GF-D8 (cell line): Measurements from ENCODE around the gene SNCB.

ENCODE experiments used
- DNase-seq: peaks from one replicate; lab custom pipeline; 2025; lab: John Stamatoyannopoulos, UW

Gene SNCB

GRCh38 chr5:176644294-176644693, 14.0 kb upstream of the SNCB start:
- no peak for DNase-seq

DNA sequence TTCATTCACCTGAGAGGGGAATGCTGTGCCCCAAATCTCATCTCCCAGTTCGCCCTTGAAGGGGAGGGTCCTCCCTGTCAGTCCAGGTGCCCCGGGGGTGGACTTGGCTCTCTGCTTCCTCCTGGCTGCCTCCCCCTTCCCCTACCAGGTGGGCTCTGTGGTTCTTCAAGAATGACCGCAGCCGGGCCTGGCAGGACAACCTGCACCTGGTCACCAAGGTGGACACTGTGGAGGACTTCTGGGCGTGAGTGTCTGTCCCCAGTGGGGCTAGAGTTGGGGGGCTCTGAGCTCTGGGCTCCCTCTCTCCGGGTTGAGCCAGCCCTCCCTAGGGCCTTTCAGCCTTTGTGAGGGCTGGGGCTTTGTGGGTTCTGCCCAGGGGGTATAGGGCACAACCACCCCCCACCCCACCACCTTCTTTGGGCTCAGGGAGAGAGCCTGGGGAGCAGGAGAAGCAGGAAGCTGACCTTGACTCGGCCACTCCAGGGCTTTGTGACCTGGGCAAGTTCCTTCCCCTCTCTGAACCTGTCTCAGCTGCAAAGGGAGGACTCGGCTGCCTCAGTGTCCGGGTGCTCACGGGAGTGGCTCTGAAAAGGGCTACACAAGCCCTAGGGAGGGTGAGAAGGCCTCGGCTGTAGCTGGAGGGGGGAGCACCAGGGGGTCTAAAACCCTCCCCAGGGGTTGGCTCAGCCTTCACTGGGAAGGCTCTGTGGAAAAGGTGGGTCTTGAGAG, 13.3 kb upstream of the SNCB start:
- DNase-seq: no peak

DNA sequence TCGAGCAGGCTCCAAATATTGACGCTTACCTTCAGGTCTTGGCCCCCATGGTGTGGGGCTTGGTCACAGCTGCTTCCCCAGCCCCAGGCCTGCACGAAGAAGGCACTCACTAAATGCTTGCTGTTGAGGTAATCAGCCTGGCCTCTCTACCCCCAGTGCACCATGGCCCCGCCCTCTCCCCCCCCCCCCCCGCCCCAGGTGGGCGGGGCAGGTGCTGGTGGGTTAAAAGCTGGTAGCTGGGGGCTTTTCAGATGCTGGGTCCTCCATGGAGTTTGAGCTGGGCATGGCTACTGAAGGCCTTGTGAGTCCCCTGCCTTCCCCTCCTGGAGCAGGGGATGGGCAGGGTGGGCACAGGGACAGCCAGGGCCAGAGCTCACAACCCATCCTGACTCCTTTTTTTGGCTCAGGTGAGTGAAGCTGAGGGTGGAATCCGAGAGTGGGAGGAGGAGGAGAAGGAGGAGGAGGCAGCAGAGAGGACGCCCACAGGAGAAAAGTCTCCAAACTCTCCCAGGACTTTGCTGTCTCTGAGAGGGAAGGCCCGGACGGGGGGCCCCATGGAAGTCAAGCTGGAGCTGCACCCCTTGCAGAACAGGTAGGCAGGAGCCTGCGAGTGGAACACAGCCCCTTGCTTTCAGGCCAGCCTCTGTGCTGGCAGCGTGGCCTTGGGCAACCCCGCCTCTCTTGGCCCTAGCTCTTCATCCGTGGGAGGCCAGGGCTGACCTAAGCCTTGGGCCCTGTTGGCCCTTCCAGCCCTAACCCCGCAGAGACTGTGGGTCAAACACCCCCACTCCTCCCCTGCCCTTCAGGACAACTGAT, 12.5 kb upstream of the SNCB start:
- no peak for DNase-seq

DNA sequence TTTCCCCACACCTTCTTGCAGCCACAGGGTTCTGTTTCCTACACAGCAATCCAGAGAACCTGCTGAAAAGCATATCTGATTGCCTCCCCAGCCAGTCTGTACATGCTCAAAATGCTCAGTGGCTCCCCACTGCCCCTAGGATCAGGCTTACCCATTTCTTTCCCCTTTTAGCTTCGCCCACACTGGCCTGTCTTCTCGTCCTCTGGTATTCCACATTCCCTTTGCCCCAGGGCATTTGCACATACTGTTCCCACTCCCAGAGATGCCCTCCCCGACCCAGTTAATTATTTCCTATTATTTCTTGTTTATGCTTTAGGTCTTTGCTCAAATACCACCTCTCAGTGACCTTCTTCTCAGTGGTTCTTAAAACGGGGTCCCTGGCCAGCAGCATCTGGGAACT, 10.3 kb upstream of the SNCB start:
- no peak for DNase-seq

GRCh38 chr5:176639981-176640380, 9.6 kb upstream of the SNCB start:
- no peak for DNase-seq

- no peak for DNase-seq
Observed at GRCh38 chr5:176639208-176639607, 8.9 kb upstream of the SNCB start.

DNA sequence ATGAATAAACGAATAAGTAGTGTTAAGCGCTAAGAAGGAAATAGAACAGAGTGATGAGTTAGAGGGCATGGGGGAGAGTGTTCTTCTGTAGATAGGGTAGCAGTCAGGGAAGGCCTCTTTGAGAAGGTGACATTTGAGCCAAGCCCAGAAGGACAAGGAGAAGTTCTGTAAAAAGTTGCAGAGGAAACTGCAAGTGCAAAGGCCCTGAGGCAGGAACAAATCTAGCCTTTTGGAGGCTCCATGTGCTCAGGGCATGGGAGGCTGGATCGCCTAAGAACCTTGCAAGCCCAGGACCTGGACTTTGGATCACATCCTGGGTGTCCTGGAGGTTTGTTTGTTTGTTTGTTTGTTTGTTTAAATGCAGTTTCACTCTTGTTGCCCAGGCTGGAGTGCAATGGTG, 8.1 kb upstream of the SNCB start:
- no peak for DNase-seq

DNA sequence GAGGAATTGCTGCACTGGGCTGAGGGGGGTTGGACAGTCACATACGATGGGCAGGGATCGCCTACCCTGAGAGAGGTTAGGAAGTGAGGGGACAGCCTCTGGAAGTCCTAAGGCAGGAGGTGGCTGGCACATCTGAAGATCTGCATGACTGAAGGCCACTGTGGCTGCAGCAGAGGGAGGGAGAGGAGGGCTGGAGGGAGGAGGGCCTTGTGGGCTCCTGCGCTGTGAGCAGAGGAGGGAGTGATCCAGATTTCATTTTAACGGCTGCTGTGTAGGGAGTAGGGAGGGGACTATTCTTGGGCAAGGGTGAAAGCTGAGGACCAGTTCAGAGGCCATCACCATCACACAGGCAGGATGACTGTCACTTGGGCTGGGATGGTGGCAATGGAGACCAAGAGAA, 7.2 kb upstream of the SNCB start:
- DNase-seq: no peak

DNA sequence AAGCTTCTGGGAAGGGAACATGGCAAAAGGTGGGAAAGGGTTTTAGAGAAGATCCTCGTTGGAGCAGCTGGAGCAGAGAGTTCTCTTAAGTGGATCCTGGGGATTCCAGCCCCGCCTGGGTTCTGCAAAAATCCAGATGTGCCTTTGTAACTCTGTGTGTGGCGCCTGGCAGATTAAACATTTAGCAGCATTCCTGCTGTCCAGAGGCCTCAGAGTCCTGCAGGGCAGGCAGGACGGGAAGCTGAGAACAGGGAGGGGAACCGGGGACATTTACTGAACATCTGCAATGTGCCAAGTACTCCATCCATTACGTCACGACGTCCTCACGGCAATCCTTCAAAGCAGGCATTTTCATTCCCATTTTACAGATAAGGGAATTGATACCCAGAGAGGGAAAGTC, 6.1 kb upstream of the SNCB start:
- no peak for DNase-seq

DNA sequence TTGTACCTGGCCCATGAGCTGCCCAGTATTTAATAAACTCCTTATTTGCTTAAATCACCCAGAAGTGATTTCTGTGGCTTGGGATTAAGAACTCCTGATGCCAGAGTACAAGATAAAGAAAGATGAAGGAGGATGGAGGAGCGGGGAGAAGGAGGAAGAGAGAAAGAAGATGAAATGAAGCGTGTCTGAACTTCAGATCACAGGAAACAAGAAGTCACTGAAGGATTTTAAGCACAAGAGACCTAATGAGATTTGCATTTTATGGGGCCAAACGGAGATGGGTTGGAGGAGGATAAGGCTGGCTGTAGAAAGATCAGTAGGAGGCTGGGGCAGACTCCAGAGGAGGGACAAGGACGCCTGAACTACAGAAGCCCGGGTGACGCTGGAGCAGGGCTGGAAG, 3.3 kb upstream of the SNCB start:
- no peak for DNase-seq

DNA sequence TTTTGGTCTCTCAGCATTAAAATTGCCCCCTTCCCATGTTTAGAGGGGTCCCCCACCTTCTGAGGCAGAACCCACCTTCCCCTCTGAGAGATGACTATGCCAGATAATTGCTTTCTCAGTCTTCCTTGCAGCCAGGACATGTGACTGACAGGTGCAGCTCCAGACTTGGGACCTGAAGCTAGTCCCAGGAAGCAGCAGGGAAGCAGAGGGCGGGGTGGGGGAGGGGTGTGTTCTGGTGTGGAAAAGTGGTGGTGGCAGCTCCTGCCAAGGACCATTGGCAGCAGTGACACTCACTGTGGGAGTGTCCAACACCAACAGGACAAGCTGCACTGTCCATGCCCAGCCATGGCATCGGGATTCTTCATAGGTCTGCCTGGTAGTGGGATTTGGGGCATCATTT, 2.4 kb upstream of the SNCB start:
- no peak for DNase-seq

DNA sequence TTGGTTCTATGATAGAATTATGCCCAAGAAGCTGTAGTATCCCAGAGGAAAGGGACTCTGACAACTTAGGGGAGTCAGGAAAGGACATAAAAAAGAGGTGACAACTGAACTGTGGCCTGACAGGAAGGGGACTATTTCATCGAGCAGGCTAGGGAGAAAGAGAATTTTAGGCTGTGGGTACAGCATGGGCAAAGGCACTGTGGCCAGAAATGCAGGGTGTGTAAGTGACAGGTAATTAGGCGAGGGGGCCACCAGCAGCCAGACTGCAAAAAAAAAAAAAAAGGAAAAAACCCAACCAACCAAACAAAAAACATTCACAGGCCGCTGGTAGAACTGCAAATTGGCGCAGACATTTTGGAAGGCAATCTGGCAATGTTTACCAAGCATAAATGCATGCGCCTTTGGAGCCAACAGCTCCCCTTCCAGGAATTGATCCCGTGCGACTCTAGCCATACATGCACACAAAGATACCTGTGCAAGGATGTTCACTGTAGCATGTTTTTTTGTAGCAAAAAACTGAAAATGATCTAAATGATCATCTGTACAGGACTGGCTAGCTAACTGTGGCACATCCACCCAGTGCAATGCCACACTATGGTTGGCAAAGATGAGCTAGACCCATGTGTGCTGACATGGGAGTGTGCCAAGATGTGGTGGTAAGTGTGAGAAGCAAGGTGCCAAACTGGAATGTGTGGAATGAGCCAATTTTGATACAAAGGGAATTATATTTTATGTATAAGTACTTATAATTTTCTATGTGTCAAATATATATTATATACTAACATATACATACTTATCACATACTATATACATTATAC, 1.3 kb upstream of the SNCB start:
- DNase-seq: no peak

GRCh38 chr5:176630681-176631222, 418 bp upstream of the SNCB start:
- DNase-seq: no peak

- DNase-seq: no peak
Observed at GRCh38 chr5:176629317-176629852, 949 bp downstream of the SNCB start.

DNA sequence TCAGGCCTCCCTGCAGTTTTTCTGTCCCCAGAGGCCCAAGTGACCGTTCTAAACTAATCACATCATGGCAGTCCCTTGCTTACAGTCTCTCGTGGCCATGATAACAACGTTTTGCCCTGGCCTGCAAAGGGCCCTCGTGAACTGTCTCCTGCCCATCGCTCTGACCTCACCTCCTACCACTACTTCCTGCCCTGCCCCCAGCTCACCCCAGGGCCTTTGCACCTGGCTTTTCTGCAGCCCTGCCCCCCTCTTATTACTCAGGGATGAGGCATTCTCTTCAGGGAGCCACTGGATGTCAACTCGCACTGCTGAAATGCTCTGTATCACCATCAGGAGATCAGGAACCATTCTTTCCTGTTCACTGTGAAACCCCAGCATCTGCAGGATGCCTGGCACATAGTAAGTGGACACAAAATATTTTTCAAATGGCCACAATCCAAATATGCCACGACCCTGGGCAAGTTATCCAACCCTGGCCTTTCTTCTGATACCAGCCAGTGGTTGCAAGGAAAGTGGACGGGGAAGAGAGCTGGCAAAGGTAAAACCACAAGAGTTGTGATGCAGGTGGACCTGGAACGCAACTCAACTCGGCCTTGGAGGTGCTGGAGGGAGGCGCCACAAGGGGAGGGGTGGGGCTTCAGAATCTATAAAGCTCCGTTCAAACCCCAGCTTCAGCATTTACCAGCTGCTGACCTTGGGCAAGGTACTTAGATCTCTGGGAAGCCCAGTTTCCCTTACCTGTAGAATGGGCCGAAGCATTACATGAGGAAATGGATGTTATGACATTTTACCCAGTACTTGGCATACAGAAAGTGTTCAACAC, 1.7 kb downstream of the SNCB start:
- DNase-seq: no peak

DNA sequence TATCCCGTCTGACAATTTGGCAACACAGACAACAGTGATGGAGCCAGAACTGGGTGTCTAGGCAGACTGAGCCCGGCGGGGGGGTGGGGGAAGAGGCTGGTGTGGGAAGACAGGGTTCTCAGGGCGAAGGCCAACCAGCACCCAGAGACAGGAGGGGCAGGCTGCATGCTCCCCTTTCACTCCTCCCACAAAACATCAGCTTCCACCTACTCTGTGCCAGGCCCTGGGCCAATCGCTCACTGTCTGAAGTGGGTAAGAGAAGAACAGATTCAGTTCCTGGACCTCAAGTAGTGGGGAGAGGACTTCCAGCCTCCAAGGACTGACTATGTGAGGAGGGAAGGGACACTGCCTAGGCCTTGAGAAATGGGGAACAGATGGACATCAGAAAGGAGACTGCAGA, 2.8 kb downstream of the SNCB start:
- DNase-seq: no peak

GRCh38 chr5:176626876-176627236, 3.5 kb downstream of the SNCB start:
- DNase-seq: no peak

GRCh38 chr5:176625966-176626875, 4.1 kb downstream of the SNCB start:
- DNase-seq: no peak

DNA sequence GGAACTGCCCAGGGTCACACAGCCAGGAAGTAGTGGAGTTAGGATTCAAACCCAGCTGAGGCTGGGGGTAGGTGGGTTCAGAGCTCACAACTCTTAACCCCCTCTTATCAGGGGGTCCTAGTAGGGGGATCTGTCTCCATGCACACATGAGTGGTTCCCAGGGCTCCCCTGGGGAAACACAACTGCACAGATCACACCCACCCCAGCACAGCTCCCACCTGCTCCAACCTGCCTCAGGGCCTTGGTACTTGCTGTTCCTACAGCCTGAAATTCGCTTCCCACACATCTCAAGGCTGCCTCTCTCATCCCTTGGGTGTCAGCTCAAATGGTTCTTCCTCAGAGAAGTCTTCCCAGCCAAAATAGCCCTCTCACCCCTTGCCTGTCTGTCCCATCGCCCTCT, 4.8 kb downstream of the SNCB start:
- no peak for DNase-seq

DNA sequence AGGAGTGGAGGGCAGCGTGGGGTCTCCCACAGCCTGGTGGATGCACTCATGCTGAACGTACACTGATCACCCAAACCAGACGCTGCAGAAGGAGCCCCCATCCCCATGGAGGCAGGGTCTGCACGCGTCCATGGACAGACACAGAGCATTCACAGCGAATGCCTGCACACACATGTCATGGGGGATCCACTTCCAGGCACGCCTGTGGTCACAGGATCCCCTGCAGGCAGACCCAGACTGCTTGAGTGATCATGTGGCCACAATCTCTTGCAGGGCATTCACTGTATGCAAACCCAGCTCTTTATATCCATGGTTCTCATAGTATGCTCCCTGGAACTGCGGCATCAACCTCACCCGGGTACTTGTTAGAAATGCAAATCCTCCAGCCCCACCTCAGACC, 5.4 kb downstream of the SNCB start:
- DNase-seq: no peak
